Measurements from ENCODE around the gene CLEC4D.
A peak's percentile ranks its signal among the peaks of the same experiment; 100 is the strongest.

Gene CLEC4D

DNA sequence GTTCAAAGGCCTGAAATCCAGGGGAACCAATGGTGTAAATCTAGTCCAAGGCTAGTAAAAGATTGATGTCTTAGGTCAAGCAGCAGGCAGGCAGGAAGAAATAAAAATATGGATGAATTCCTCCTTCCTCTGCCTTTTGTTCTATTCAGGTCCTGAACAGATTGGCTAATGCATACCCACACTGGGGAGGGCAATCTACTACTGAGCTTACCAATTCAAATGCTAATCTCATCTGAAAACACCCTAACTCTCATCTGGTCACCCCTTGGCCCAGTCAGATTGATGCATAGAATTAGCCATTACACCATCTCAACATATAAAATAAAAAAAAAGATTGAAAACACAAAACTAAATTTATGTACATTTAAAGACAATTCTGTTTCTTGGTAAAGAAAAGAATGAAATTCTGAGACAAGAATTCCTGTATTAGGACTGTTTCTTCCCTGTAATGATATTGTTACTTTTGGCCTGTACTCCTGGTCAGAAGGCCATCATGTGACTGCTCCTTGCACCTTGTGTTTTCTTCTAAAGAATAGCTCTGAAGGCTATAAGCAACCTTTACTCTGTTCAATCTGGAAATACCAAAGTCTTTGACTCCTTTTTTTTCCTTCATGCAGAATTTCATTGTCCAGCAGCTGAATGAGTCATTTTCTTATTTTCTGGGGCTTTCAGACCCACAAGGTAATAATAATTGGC lies 37.6 kb upstream of the CLEC4D start:
- Histone ChIP-seq H3K4me2 (no peak overlapping the region), H2AFZ (ENCODE audit: low read depth) (no peak overlapping the region), H3K9ac (no peak overlapping the region), H3K36me3 (ENCODE audit: insufficient read depth) (no peaks in the 10 kb centered on the region), H4K20me1 (ENCODE audit: insufficient read depth) (no peaks in the 10 kb centered on the region), H3K4me1 (ENCODE audit: low read depth, poor library complexity, severe bottlenecking) (no peaks in the 10 kb centered on the region), H3K4me3 (IDR thresholded peaks at IDR 0.05; ENCODE audit: insufficient read depth, low read depth, low read length) (no peak overlapping the region), H3K79me2 (ENCODE audit: insufficient read depth, low read depth) (no peaks in the 10 kb centered on the region), H3K27me3 (ENCODE audit: insufficient read depth, low read depth) (no peaks in the 10 kb centered on the region), H3K27ac (no peak overlapping the region)
- TF ChIP-seq CTCF (conservative IDR thresholded peaks at IDR 0.05; ENCODE audit: low read depth, low read length), result no peak

GRCh38 chr12:8482571-8483061 lies 30.7 kb upstream of the CLEC4D start:
- Histone ChIP-seq H3K79me2 (ENCODE audit: insufficient read depth, low read depth) (no peaks in the 10 kb centered on the region), H3K4me1 (ENCODE audit: low read depth, poor library complexity, severe bottlenecking) (no peaks in the 10 kb centered on the region), H3K4me3 (IDR thresholded peaks at IDR 0.05; ENCODE audit: insufficient read depth, low read depth, low read length) (no peak overlapping the region), H3K27ac (no peak overlapping the region), H3K36me3 (ENCODE audit: insufficient read depth) (no peaks in the 10 kb centered on the region), H4K20me1 (ENCODE audit: insufficient read depth) (no peaks in the 10 kb centered on the region), H3K4me2 (no peak overlapping the region), H3K27me3 (ENCODE audit: insufficient read depth, low read depth) (no peaks in the 10 kb centered on the region), H2AFZ (ENCODE audit: low read depth) (no peak overlapping the region), H3K9ac (no peak overlapping the region)
- no peak for TF ChIP-seq CTCF (conservative IDR thresholded peaks at IDR 0.05; ENCODE audit: low read depth, low read length)

GRCh38 chr12:8483079-8483478 lies 30.2 kb upstream of the CLEC4D start:
- no peaks in the 10 kb centered on the region for H4K20me1 ChIP-seq (ENCODE audit: insufficient read depth)
- H2AFZ ChIP-seq (ENCODE audit: low read depth), result no peak overlapping the region
- no peaks in the 10 kb centered on the region for H3K27me3 ChIP-seq (ENCODE audit: insufficient read depth, low read depth)
- no peak overlapping the region for H3K9ac ChIP-seq
- no peak for TF ChIP-seq CTCF (conservative IDR thresholded peaks at IDR 0.05; ENCODE audit: low read depth, low read length)
- no peaks in the 10 kb centered on the region for H3K36me3 ChIP-seq (ENCODE audit: insufficient read depth)
- H3K27ac ChIP-seq, result no peak overlapping the region
- H3K79me2 ChIP-seq (ENCODE audit: insufficient read depth, low read depth), result no peaks in the 10 kb centered on the region
- no peaks in the 10 kb centered on the region for H3K4me1 ChIP-seq (ENCODE audit: low read depth, poor library complexity, severe bottlenecking)
- no peak overlapping the region for H3K4me3 ChIP-seq (IDR thresholded peaks at IDR 0.05; ENCODE audit: insufficient read depth, low read depth, low read length)
- H3K4me2 ChIP-seq, result no peak overlapping the region

DNA sequence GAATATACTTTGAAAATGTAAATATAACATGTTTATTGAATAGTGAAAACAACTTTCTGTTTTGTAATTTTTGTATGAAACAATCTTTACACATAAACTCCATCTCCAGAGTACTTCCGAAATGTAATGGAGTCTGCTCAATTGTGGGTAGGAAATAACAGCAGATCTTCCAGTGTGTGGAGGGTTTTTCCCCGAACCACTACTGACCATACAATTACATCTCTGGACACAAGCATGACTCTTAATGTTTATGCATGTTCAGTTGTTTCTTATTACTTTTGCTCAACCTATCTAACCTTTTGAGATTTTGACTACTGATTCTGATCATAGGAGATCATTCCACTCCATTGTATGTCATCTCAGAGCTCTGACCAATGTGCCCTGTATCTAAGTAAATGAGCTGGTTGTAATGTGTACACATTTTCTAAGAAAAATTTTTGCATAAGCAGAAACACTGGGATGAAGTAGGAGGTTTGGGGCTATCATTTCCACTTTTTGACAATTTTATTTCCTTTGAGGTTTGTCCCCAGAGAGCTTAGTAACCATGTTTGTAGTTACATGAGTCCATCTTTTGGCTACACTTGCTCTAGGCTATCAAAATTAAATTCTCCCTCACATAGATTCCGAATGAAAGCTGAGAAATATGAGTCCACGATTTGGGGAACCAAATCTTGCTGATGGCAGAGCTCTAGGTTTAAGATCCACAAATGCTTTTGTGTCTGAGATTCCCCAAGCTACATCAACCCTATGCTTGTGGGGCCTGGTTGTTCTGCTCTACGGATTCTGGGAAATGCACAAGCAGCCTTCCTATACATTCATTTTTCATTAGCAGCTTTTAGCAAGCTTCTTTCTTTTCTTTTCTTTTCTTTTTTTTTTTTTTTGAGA lies 21.4 kb upstream of the CLEC4D start:
- peak overlapping the region; percentile 88; the same call in 1 of the 2 replicates for H3K4me2 ChIP-seq
- H3K4me3 ChIP-seq (IDR thresholded peaks at IDR 0.05; ENCODE audit: insufficient read depth, low read depth, low read length), result no peak overlapping the region
- H3K27ac ChIP-seq, result no peak overlapping the region
- no peaks in the 10 kb centered on the region for H4K20me1 ChIP-seq (ENCODE audit: insufficient read depth)
- TF ChIP-seq CTCF (conservative IDR thresholded peaks at IDR 0.05; ENCODE audit: low read depth, low read length), result no peak
- no peaks in the 10 kb centered on the region for H3K27me3 ChIP-seq (ENCODE audit: insufficient read depth, low read depth)
- no peak overlapping the region for H3K9ac ChIP-seq
- H3K4me1 ChIP-seq (ENCODE audit: low read depth, poor library complexity, severe bottlenecking), result peaks cover 23% of the 10 kb centered on the region
- H2AFZ ChIP-seq (ENCODE audit: low read depth), result no peak overlapping the region
- H3K36me3 ChIP-seq (ENCODE audit: insufficient read depth), result no peaks in the 10 kb centered on the region
- no peaks in the 10 kb centered on the region for H3K79me2 ChIP-seq (ENCODE audit: insufficient read depth, low read depth)

Data from KMS-11 (cell line).